Mononuclear cell (primary cell): Measurements from ENCODE around the gene HNRNPLL. TPM values are rescaled to one million over a fixed set of nuclear protein-coding genes. Genes with fewer than 3 reads are reported as not detected.
A peak's percentile ranks its signal among the peaks of the same experiment; 100 is the strongest.

Experiments used
- H3K27me3 ChIP-seq: 2 replicates; pipeline ENCODE4 v1.6.0; 2011; ENCODE audit warnings: low read length, control low read depth; ENCODE audit not compliant: insufficient read depth
- H3K4me1 ChIP-seq: 2 replicates; pipeline ENCODE4 v1.5.1; 2011; ENCODE audit warnings: mild to moderate bottlenecking, low read length, control low read depth; ENCODE audit not compliant: insufficient read depth
- H3K4me3 ChIP-seq: 2 replicates; pipeline ENCODE4 v1.5.1; 2011; ENCODE audit warnings: mild to moderate bottlenecking, low read length, moderate library complexity
- H3K9me3 ChIP-seq: 2 replicates; pipeline ENCODE4 v1.5.1; 2011; ENCODE audit warnings: low read depth, mild to moderate bottlenecking, control low read depth, low read length
- total RNA-seq: library from RNA; depleted of rRNA; stranded (reverse); fragments of >200 nt; gene quantifications from one replicate; pipeline ENCODE4 v1.2.3, GENCODE V29; 2012

HNRNPLL gene
- total RNA-seq, 1 donor, result 34.8 TPM

DNA sequence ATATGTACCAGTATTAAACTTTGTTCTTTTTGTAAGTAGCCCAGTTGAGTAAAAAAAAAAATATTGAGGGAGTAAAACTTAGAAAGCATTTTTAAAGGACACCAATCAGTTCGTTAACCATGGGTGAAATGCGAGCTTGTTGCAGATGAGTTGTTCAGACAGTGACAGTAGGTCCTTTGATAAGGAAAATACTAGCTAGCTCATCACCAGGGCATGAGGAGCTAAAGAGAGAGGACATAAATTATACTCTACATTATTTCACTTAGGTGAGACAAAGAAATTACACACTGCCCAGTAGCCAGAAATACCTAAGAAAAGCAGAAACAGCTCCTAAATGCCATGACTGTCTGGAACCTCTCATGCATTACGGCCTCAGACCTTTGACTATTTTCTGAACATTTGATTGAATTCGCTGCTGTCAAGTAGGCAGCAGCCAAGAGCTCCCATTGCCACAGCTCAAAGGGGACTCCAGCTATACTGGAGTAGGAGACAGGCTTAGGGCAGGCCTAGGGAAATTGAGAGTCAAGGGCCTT is 2.6 kb upstream of the HNRNPLL start:
- Histone ChIP-seq H3K4me3 (no peak overlapping the region), H3K4me1 (peaks cover 39% of the 10 kb centered on the region), H3K27me3 (no peaks in the 10 kb centered on the region)

DNA sequence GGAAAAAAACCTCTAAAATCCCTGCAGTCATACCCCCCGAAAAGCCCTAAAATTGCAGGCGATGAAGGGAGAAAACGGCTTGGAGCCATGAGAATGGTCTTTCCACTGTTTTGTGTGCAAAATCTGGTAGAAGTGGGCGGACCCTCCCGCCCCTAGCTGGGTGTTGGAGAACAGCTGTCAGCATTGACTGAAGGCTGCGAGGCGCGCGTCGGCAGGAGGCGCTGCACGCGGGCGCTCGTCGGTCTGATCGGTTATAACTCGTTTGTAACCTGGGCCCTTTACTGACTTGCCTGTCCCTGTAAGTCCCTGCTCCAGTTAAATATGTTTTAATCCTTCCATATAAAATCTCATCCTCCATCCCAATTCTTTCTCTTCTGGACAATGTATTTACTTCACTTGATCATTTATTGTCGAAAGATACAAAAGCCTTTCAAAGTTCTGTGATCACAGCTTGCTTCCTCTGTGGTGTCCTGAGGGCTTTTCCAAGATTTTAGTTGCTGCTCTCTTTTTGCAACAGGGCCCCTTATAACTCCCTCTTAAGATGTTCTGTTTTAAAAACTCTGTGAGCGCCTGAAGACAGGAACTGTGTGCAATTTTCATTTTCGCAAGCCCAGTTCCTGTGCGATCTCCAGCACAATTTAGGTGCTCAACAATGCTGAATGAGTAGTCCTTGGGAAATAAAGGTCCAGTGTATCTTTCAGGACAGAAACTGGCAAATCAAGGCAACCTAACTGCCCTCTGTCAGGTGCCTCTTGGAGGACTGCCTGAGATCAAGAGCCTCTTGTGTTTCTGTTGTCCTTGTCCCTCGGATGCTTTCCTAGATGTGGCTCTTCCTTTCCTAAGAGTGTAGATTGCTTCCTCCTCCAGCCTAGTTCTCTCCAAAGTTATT is 918 bp upstream of the HNRNPLL start:
- Histone ChIP-seq H3K4me3 (peak overlapping the region; percentile 74), H3K4me1 (peaks cover 44% of the 10 kb centered on the region), H3K27me3 (no peaks in the 10 kb centered on the region), H3K9me3 (no peaks in the 10 kb centered on the region)

More for the DNA sequence above, 2.6 kb upstream of the HNRNPLL start:
- no peaks in the 10 kb centered on the region for H3K9me3 ChIP-seq

DNA sequence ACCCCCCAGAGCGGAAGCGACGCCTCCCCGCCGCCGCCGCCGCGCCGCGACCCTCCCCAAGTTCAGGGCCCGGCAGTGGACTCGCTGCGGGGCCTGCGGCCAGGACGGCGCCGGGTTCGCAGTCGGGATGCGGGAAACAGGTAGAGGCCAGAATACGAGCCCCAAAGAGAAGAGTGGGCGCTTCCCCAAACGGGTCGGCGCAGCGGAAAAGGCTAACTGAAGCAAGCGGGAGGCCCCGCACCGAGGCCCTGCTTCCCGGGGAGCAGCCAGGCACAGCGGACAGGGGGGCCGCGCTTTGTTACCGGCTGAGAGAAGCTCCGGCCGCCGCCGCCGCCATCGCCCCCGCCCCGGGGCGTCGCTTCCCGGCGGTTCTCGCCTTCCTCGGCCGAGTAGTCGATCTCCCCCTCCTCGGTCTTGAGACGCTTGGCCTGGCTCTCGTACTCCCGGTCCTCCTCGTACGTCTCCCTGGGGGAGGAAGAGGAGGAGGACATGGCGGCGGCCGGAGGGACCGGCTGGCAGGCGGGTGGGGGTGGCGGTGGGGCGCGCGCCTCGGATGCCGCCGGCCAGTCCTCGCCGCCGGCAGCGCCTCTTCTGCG is 494 bp downstream of the HNRNPLL start:
- Histone ChIP-seq H3K4me3 (peak overlapping the region; percentile 74), H3K9me3 (no peaks in the 10 kb centered on the region), H3K4me1 (peaks cover 43% of the 10 kb centered on the region), H3K27me3 (no peaks in the 10 kb centered on the region)

- Histone ChIP-seq H3K4me3 (peak overlapping the region; percentile 74), H3K9me3 (no peaks in the 10 kb centered on the region), H3K4me1 (peaks cover 43% of the 10 kb centered on the region), H3K27me3 (no peaks in the 10 kb centered on the region)
Observed at GRCh38 chr2:38601463-38602135, 1.1 kb downstream of the HNRNPLL start.

DNA sequence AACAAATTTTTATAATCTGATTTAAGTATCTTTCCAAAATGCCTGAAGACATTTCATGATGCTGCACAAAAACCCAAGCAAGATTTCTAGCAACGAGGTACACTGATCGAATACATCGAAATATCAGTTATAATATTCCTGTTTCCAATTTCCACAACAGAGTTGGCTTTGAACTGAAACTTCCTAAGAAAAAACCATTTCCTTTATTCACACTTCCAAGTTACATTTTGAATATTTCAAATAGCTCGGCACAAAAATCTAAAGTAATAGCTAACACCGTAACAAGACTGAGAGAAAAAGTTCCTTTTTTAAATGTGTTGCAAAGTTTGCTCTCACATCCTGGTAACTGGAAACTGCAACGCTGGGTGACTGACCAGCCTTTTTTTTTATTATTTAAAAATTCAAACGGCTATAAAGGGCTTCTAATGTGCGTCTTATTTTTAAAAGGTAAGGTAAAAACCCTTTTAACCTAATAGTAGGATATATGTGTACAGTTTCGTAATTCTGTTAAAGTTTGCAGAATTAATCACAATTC is 1.7 kb downstream of the HNRNPLL start:
- Histone ChIP-seq H3K27me3 (no peaks in the 10 kb centered on the region), H3K4me3 (peak overlapping the region; percentile 74), H3K9me3 (no peaks in the 10 kb centered on the region), H3K4me1 (peaks cover 48% of the 10 kb centered on the region)

GRCh38 chr2:38600242-38600891 is 2.4 kb downstream of the HNRNPLL start:
- peak overlapping the region; percentile 74 for H3K4me3 ChIP-seq
- H3K4me1 ChIP-seq, result peaks cover 51% of the 10 kb centered on the region

DNA sequence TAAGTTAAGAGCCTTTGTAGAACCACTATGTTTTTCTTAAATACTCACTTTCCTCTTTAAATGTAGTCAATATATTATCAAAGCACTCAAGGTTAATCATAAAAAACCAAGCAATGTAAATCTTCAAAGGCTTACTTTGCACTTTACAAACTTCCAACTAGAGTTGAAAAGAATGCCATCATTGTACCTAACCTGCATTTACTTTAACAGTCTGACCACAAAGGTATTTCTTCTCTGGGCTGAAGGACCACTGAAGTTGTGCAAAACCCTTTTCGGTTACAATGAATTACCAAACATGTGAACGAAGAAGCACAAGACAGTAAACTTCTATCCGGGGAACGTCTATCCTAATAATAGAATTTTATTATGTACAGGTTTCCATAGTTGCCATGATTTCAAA is 3.0 kb downstream of the HNRNPLL start:
- Histone ChIP-seq H3K4me1 (peaks cover 56% of the 10 kb centered on the region), H3K4me3 (no peak overlapping the region), H3K9me3 (no peaks in the 10 kb centered on the region), H3K27me3 (no peaks in the 10 kb centered on the region)

More at GRCh38 chr2:38600242-38600891, 2.4 kb downstream of the HNRNPLL start:
- Histone ChIP-seq H3K9me3 (no peaks in the 10 kb centered on the region), H3K27me3 (no peaks in the 10 kb centered on the region)

DNA sequence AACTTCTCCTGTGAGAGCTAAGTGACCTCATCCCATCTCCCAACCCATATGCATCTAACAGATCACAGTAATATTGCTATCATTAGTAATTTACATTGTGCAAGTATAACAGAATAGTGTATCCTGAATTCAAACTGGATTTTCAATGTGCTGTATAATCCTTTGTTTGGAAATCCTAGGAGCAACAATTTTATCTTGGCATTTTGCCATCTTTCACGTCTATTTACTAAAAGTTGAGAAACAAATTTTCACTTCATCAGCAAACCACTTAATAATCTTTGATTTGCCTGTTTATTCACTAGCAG is 3.8 kb downstream of the HNRNPLL start:
- peaks cover 53% of the 10 kb centered on the region for H3K4me1 ChIP-seq
- H3K4me3 ChIP-seq, result no peak overlapping the region

GRCh38 chr2:38598200-38598990 is 4.3 kb downstream of the HNRNPLL start:
- H3K9me3 ChIP-seq, result no peaks in the 10 kb centered on the region
- no peaks in the 10 kb centered on the region for H3K27me3 ChIP-seq
- no peak overlapping the region for H3K4me3 ChIP-seq
- H3K4me1 ChIP-seq, result peaks cover 53% of the 10 kb centered on the region

More for the DNA sequence above, 3.8 kb downstream of the HNRNPLL start:
- H3K27me3 ChIP-seq, result no peaks in the 10 kb centered on the region
- no peaks in the 10 kb centered on the region for H3K9me3 ChIP-seq

- H3K4me3 ChIP-seq, result no peak overlapping the region
Observed at GRCh38 chr2:38597115-38597514, 5.6 kb downstream of the HNRNPLL start.

GRCh38 chr2:38596229-38596628 is 6.5 kb downstream of the HNRNPLL start:
- peaks cover 43% of the 10 kb centered on the region for H3K4me1 ChIP-seq
- H3K9me3 ChIP-seq, result no peaks in the 10 kb centered on the region
- H3K4me3 ChIP-seq, result no peak overlapping the region
- no peaks in the 10 kb centered on the region for H3K27me3 ChIP-seq

More at GRCh38 chr2:38597115-38597514, 5.6 kb downstream of the HNRNPLL start:
- Histone ChIP-seq H3K27me3 (no peaks in the 10 kb centered on the region), H3K4me1 (peaks cover 51% of the 10 kb centered on the region), H3K9me3 (no peaks in the 10 kb centered on the region)

GRCh38 chr2:38592951-38593350 is 9.8 kb downstream of the HNRNPLL start:
- peaks cover 23% of the 10 kb centered on the region for H3K4me1 ChIP-seq
- H3K27me3 ChIP-seq, result no peaks in the 10 kb centered on the region
- no peak overlapping the region for H3K4me3 ChIP-seq
- H3K9me3 ChIP-seq, result no peaks in the 10 kb centered on the region

DNA sequence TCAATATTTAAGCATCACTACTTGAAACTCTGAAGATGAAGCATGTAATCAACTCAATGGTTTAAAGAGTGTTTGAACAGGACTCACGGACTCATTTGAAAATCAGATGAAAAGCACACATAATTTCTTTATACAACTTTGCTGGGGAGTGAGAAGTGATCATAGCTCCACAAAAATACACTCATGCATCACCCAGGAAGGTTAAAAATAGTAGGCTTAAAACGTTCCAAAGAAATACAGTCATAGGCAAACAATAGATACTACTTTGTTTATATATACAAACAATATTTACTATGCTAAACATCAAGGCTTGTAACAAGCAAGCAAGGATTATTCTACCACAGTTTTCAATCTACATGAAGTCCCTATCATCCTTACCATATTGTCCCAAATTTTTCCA is 11.6 kb downstream of the HNRNPLL start:
- peaks cover 20% of the 10 kb centered on the region for H3K4me1 ChIP-seq
- H3K9me3 ChIP-seq, result no peaks in the 10 kb centered on the region
- H3K4me3 ChIP-seq, result no peak overlapping the region
- no peaks in the 10 kb centered on the region for H3K27me3 ChIP-seq

DNA sequence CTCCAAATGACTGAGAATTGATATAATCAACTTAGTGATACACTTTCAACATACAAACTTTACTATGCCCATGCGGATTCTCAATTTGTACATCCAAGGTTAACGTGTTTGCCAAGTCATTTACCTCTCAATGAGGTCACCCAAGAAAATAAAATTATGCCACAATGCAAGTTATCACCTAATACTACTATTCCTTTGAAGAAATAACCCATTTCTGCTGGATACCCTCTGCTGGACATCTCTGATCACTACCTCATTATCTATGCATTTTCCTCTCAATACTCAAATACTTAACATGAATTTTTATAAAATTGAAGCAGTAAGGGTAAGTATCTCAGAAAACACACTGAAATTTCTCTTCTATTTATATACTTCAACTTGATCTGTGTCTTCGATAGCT is 12.7 kb downstream of the HNRNPLL start:
- Histone ChIP-seq H3K4me3 (no peak overlapping the region), H3K4me1 (peaks cover 14% of the 10 kb centered on the region), H3K9me3 (no peaks in the 10 kb centered on the region), H3K27me3 (no peaks in the 10 kb centered on the region)
